Gastroesophageal sphincter (tissue), 4 donors: ENCODE results near the gene RTN4R. TPM values are rescaled to one million over a fixed set of nuclear protein-coding genes. Genes with fewer than 3 reads are reported as not detected.

ENCODE experiments used
- ATAC-seq: fragments of 150-250 bp; one replicate; pipeline ENCODE4 v1.9.1; 2016; ENCODE audit warnings: mild to moderate bottlenecking, moderate library complexity
- H3K27ac ChIP-seq, 4 donors: fragments of 200-600 bp; sonication (generic) in 3 of 4; 1 replicate in 3 of 4; 2 replicates in 1 of 4; pipeline ENCODE4 v1.5.1; 2016 to 2019
- H3K27me3 ChIP-seq: fragments of 200-600 bp; sonication (generic); one replicate; pipeline ENCODE4 v1.5.1; 2019
- H3K36me3 ChIP-seq, 2 donors: fragments of 200-600 bp; sonication (generic); one replicate each; pipeline ENCODE4 v1.5.1; 2019; ENCODE audit warnings: control low read depth in 1 of 2
- H3K4me1 ChIP-seq, 3 donors: fragments of 200-600 bp; sonication (generic); 1 replicate in 2 of 3; 2 replicates in 1 of 3; pipeline ENCODE4 v1.5.1; 2016 to 2019; ENCODE audit warnings: control low read depth in 2 of 3
- H3K4me3 ChIP-seq, 2 donors: fragments of 200-600 bp; sonication (generic); one replicate each; pipeline ENCODE4 v1.5.1; 2019; ENCODE audit warnings: mild to moderate bottlenecking in 1 of 2, moderate library complexity in 1 of 2
- H3K9me3 ChIP-seq, 3 donors: fragments of 200-600 bp; sonication (generic); one replicate each; pipeline ENCODE4 v1.5.1; 2017 to 2019; ENCODE audit warnings: control low read depth in 2 of 3
- CTCF ChIP-seq, 4 experiments: fragments of 200-600 bp in 2 of 4; fragments of 450-650 bp in 2 of 4; sonication (generic) in 1 of 4; IDR thresholded peaks; one replicate each; pipeline ENCODE4 v1.5.1; 2017 to 2019; ENCODE audit warnings: antibody characterized with exemption in 4 of 4, mild to moderate bottlenecking in 2 of 4, moderate library complexity in 2 of 4
- EP300 ChIP-seq: sonication (generic); formaldehyde crosslinking; IDR thresholded peaks from one replicate; pipeline ENCODE4 v1.6.1; 2017; ENCODE audit warnings: antibody characterized with exemption, mild to moderate bottlenecking
- POLR2A ChIP-seq, 2 donors: fragments of 450-650 bp; IDR thresholded peaks; one replicate each; pipeline ENCODE4 v1.6.1; 2017; ENCODE audit warnings: antibody characterized with exemption in 2 of 2, mild to moderate bottlenecking in 2 of 2, moderate library complexity in 1 of 2
- POLR2AphosphoS5 ChIP-seq: sonication (generic); formaldehyde crosslinking; IDR thresholded peaks from one replicate; pipeline ENCODE4 v1.6.1; 2017; ENCODE audit warnings: antibody characterized with exemption
- WGBS, 2 donors: methylation state at CpG; one replicate each; pipeline ENCODE4 v1.1.5; 2018; ENCODE audit warnings: low coverage in 1 of 2; 5-methylcytosine and 5-hydroxymethylcytosine counted together
- total RNA-seq, 4 donors: library from RNA; depleted of rRNA; stranded (reverse); fragments of >200 nt; gene quantifications; one replicate each; pipeline ENCODE4 v1.1.0, GENCODE V29; 2016

RTN4R gene
- total RNA-seq, 4 donors from 2014 or later = 1.3 to 2.4 TPM; not detected in 2

GRCh38 chr22:20238536-20238900 is 29.6 kb downstream of the RTN4R start:
- H3K27ac ChIP-seq = peak overlapping the region in 2 of 4 donors; percentile 44 to 63

GRCh38 chr22:20237480-20238440 is 30.4 kb downstream of the RTN4R start:
- 85 to 100% methylated on average over 4 to 8 of the region's 28 CpGs for WGBS, 2 donors
- Histone ChIP-seq H3K27me3 (peaks cover 9% of the 10 kb centered on the region), H3K4me1 (peaks cover 0 to 35% (median 14%) of the 10 kb centered on the region in 3 donors), H3K4me3 (no peak overlapping the region), H3K36me3 (no peaks in the 10 kb centered on the region), H3K9me3 (no peaks in the 10 kb centered on the region), H3K27ac (no peak overlapping the region)
- no peak for TF ChIP-seq CTCF (IDR thresholded peaks at IDR 0.05)
- no peak for TF ChIP-seq POLR2A (IDR thresholded peaks at IDR 0.05)
- no peak for TF ChIP-seq EP300
- TF ChIP-seq POLR2AphosphoS5 = no peak
- ATAC-seq = no peak

More at GRCh38 chr22:20238536-20238900, 29.6 kb downstream of the RTN4R start:
- ATAC-seq = peak; percentile 35
- 43% methylated on average over 1 of the region's 6 CpGs; no CpG with 5 or more reads in 1 of the 2 donors for WGBS, 2 donors
- H3K36me3 ChIP-seq = no peaks in the 10 kb centered on the region
- H3K27me3 ChIP-seq = peaks cover 9% of the 10 kb centered on the region
- H3K4me1 ChIP-seq = peaks cover 0 to 43% (median 20%) of the 10 kb centered on the region in 3 donors
- TF ChIP-seq EP300 (no peak), CTCF (IDR thresholded peaks at IDR 0.05) (peak in 2 of 4 experiments; percentile 27 to 40), POLR2AphosphoS5 (no peak)
- no peak overlapping the region for H3K4me3 ChIP-seq
- H3K9me3 ChIP-seq = no peaks in the 10 kb centered on the region

- H3K4me1 ChIP-seq = peaks cover 0 to 29% (median 14%) of the 10 kb centered on the region in 3 donors
- no peak overlapping the region for H3K27ac ChIP-seq
- no peak overlapping the region for H3K4me3 ChIP-seq
- 70 to 73% methylated on average over 3 to 4 of the region's 11 CpGs for WGBS, 2 donors
- H3K9me3 ChIP-seq = no peaks in the 10 kb centered on the region
- H3K27me3 ChIP-seq = peaks cover 9% of the 10 kb centered on the region
- TF ChIP-seq POLR2A (IDR thresholded peaks at IDR 0.05) (no peak), POLR2AphosphoS5 (no peak), CTCF (IDR thresholded peaks at IDR 0.05) (no peak)
- no peaks in the 10 kb centered on the region for H3K36me3 ChIP-seq
- no peak for ATAC-seq
Measured at GRCh38 chr22:20236052-20236717, 31.9 kb downstream of the RTN4R start.

- peaks cover 9% of the 10 kb centered on the region for H3K27me3 ChIP-seq
- 68 to 82% methylated on average over 4 to 12 of the region's 24 CpGs for WGBS, 2 donors
- no peak for ATAC-seq
Measured at GRCh38 chr22:20235389-20235991, 32.6 kb downstream of the RTN4R start.

More at GRCh38 chr22:20235389-20235991, 32.6 kb downstream of the RTN4R start:
- Histone ChIP-seq H3K27ac (no peak overlapping the region), H3K9me3 (no peaks in the 10 kb centered on the region), H3K4me3 (no peak overlapping the region), H3K4me1 (peaks cover 0 to 24% (median 14%) of the 10 kb centered on the region in 3 donors), H3K36me3 (no peaks in the 10 kb centered on the region)
- TF ChIP-seq POLR2AphosphoS5 (no peak), EP300 (no peak), POLR2A (IDR thresholded peaks at IDR 0.05) (no peak), CTCF (IDR thresholded peaks at IDR 0.05) (no peak)
